ENCODE data around the gene CAPN8.

CAPN8 gene

DNA sequence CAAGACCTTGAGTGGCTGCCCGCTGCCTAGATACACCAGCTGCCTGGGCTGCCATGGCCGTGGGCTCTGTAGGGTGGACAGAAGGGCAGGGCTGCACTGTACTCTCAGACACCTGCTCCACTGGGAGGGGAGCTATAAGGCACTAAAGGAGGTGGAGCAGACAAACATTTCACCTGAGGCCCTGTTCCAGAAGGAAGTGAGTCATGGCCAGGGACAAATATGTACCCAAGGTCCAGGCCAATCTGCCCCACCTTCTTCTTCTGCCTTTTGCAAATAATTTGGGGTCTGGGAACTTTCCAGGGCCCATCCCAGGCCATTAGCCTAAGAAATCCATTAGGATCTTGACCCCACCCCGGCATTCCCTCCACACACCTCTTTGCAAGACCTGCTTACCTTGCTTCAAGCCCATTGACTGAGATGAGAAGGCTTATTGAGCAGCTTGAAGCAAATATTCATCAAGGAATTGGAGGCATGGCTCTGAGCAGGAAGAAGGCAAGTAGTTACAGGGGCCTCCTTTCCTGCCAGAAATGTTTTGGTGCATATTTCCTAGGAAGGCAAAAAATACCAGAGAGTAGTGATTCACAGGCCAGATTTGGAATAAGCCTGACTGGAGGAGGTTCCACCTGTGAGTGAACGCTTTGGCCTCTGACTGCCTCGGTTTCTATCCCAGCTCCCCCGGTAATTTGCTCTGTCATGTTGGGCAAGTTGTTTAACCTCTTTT is at the start of gene CAPN8:
TSS of gene CAPN8 (minus strand) at position 110 of the 721 bp plus-strand sequence. CDS start at position 55, 55 bp downstream.
- no peaks in the 10 kb centered on the region for H3K36me3 ChIP-seq
- H3K9me3 ChIP-seq (replicated peaks in 1 of 11), result no peaks in the 10 kb centered on the region
- H3K9ac ChIP-seq, result no peak within 1 kb of the TSS
- H3K4me3 ChIP-seq, result no peak within 1 kb of the TSS
- no peak within 1 kb of the TSS for H3K27ac ChIP-seq
- H3K27me3 ChIP-seq, result no peaks in the 10 kb centered on the region
- H4K20me1 ChIP-seq, result no peaks in the 10 kb centered on the region
- no peak within 1 kb of the TSS for H3K4me2 ChIP-seq
- peaks cover 0 to 16% (median 12%) of the 10 kb centered on the region in 10 experiments; a peak in 18 of 20 replicates for H3K4me1 ChIP-seq
- no peak for TF ChIP-seq Cebpa-rat (IDR thresholded peaks at IDR 0.05)

DNA sequence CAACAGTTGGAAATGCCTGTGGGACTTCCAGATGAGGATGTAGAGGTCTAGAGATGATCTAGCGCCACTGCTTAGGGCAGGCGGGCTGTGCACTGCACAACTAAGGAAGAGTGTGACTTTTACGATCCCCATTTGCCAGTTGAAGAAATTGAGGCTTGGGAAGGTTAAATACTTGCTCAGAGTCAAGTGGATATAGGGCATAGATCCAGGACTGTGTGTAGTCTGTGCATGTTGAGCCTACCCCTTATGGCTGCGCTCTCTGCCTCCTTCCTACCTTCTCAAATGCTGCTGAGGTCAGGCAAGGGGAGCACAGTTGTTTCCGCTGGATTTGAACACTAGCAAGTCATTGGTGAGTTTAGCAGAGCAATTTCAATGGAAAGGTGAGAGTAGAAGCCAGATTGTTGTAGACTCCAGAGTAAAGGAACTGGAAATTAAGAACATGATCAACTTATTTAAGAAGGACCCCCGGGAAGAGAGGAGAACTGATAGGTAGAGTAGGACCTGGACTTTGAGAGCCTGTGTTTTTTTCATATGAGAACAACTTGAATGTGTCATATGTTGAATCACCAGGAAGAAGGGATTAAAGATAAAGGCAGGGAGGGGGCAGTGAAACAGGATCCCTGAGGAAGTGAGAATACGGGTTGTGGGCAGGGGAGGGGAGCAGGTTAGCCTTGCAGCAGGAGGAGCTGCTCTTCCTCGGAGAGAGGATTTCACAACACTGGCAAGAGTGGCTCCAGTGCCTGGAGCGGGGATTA is 49.5 kb upstream of the CAPN8 start:
- peak in 4 of 11 experiments; percentile 7 to 54 (median 28); a peak in 4 of 22 replicates for TF ChIP-seq Cebpa-rat (IDR thresholded peaks at IDR 0.05)
- Histone ChIP-seq H4K20me1 (peaks cover 0 to 39% (median 17%) of the 10 kb centered on the region in 11 experiments; a peak in 11 of 22 replicates), H3K4me1 (peaks cover 31 to 62% (median 56%) of the 10 kb centered on the region in 10 experiments), H3K4me3 (peak overlapping the region in 3 of 10 experiments; percentile 3 to 25 (median 21); a peak in 5 of 20 replicates), H3K9me3 (replicated peaks in 1 of 11) (no peaks in the 10 kb centered on the region), H3K4me2 (peak overlapping the region in 10 of 11 experiments; percentile 19 to 97 (median 90); a peak in 20 of 22 replicates), H3K27ac (peak overlapping the region in 3 of 11 experiments; percentile 19 to 43 (median 29); a peak in 3 of 22 replicates), H3K36me3 (peaks cover 18 to 29% (median 24%) of the 10 kb centered on the region in 11 experiments), H3K9ac (peak overlapping the region in 5 of 11 experiments; percentile 10 to 48 (median 30); a peak in 5 of 22 replicates), H3K27me3 (no peaks in the 10 kb centered on the region)

DNA sequence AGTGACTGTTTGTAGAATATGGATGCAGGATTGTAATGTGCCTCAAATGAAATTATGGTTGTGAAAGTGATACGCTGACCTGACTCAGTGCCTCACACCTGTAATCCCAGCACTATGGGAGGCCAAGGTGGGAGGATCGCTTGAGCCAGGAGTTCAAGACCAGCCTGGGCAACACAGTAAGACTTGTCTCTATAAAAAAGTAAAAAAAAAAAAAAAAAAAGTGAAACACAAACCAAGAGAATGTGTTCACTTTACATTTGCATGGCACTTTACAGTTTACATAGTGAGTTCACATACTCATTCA is 48.9 kb upstream of the CAPN8 start:
- Histone ChIP-seq H3K27ac (no peak overlapping the region), H3K4me2 (peak overlapping the region; percentile 72 to 98 (median 92); a peak in 18 of 22 replicates), H3K4me1 (peaks cover 31 to 62% (median 56%) of the 10 kb centered on the region in 10 experiments)

DNA sequence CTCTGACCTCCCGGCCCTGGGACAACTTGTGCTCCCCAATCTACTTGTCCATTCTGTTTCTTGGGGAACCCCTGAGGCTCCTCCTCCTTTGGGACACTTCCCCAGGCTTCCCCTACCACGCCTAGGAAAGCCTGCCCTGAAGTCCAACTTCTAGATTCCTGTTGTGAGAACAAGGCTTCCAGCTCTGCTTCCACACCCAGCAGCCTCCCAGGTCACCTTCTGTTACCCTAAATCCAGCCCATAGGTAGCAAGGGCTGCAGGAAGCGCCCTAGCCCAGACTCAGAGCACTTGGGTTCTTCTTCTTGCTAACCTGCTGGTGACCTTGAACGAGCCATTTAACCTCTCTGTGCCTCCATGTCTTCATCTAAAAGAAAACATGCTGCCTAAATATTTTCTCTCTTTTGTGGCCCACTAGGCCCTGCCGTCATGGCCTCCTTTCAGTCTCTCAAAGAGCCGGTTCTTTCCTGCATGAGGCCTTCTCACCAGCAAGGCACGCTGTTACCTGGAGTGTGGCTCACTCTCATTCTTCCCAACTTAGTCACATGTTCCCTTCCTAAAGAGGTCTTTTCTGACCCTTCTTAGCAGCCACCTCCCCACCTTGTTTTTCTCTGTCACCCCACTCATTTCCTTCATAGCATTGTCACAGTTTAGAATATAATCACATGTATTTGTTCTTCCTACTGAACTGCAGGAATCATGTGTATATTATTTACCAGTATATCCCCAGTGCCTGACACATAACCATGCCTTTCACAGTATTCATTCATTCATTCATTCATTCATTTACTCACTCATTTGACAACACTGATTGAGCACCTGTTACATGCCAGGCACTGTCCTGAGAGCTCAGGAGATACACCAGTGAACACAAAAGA is 48.3 kb upstream of the CAPN8 start:
- peaks cover 0 to 39% (median 17%) of the 10 kb centered on the region in 11 experiments; a peak in 11 of 22 replicates for H4K20me1 ChIP-seq
- peaks cover 5 to 17% (median 11%) of the 10 kb centered on the region in 11 experiments for H3K36me3 ChIP-seq
- peak overlapping the region; percentile 81 to 98 (median 93) for H3K4me2 ChIP-seq
- no peaks in the 10 kb centered on the region for H3K27me3 ChIP-seq
- H3K27ac ChIP-seq, result peak overlapping the region in 7 of 11 experiments; percentile 82 to 95 (median 89); a peak in 12 of 22 replicates
- no peaks in the 10 kb centered on the region for H3K9me3 ChIP-seq (replicated peaks in 1 of 11)
- peaks cover 35 to 67% (median 56%) of the 10 kb centered on the region in 10 experiments for H3K4me1 ChIP-seq
- peak overlapping the region; percentile 71 to 88 (median 82) for H3K4me3 ChIP-seq
- no peak for TF ChIP-seq Cebpa-rat (IDR thresholded peaks at IDR 0.05)
- peak overlapping the region; percentile 80 to 97 (median 90) for H3K9ac ChIP-seq

More for the DNA sequence above, 48.9 kb upstream of the CAPN8 start:
- H3K9ac ChIP-seq, result peak overlapping the region in 2 of 11 experiments; percentile 39 to 48; a peak in 2 of 22 replicates
- H3K27me3 ChIP-seq, result no peaks in the 10 kb centered on the region
- no peaks in the 10 kb centered on the region for H3K9me3 ChIP-seq (replicated peaks in 1 of 11)
- H3K4me3 ChIP-seq, result no peak overlapping the region; a peak in 1 of 20 replicates
- peaks cover 11 to 23% (median 17%) of the 10 kb centered on the region in 11 experiments for H3K36me3 ChIP-seq
- peaks cover 0 to 39% (median 17%) of the 10 kb centered on the region in 11 experiments; a peak in 11 of 22 replicates for H4K20me1 ChIP-seq
- no peak for TF ChIP-seq Cebpa-rat (IDR thresholded peaks at IDR 0.05)

DNA sequence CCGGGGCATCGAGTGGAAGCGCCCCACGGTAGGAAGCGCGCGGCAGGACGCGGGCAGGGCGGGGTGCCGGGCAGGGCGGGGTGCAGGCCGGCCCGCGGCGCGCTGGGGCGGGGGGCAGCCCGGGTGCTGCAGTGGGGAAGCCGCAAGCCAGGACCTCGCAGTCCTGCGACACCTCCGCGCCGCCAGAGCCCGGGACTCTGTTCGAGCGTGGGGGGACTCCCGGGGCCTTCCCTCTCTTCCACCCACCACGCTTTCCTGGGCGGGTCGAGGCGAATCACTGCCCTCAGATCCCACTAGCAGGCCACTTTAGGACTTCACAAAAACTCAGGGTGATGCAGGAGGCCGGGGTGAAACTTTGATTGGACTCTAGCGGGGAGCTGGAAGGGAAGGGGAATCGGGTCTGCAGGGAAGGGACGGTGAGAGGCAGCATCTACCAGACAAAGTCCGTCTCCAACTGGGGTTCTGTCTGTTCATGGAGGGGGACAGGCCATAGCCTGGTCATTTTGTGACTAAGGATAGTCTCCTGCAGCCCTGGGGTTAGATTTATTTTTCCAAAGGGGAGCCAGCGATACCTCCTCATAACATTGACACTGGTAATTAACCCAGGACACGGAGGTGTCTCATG is 47.5 kb upstream of the CAPN8 start:
- TF ChIP-seq Cebpa-rat (IDR thresholded peaks at IDR 0.05), result no peak
- Histone ChIP-seq H3K27me3 (no peaks in the 10 kb centered on the region), H3K36me3 (peaks cover 0 to 8% (median 5%) of the 10 kb centered on the region in 11 experiments; a peak in 11 of 22 replicates), H3K9ac (peak overlapping the region; percentile 80 to 97 (median 90)), H3K9me3 (replicated peaks in 1 of 11) (no peaks in the 10 kb centered on the region), H3K4me1 (peaks cover 36 to 61% (median 52%) of the 10 kb centered on the region in 10 experiments), H4K20me1 (peaks cover 0 to 34% (median 17%) of the 10 kb centered on the region in 11 experiments; a peak in 11 of 22 replicates), H3K4me2 (peak overlapping the region; percentile 81 to 98 (median 93)), H3K27ac (peak overlapping the region; percentile 74 to 95 (median 88)), H3K4me3 (peak overlapping the region; percentile 71 to 88 (median 82))

DNA sequence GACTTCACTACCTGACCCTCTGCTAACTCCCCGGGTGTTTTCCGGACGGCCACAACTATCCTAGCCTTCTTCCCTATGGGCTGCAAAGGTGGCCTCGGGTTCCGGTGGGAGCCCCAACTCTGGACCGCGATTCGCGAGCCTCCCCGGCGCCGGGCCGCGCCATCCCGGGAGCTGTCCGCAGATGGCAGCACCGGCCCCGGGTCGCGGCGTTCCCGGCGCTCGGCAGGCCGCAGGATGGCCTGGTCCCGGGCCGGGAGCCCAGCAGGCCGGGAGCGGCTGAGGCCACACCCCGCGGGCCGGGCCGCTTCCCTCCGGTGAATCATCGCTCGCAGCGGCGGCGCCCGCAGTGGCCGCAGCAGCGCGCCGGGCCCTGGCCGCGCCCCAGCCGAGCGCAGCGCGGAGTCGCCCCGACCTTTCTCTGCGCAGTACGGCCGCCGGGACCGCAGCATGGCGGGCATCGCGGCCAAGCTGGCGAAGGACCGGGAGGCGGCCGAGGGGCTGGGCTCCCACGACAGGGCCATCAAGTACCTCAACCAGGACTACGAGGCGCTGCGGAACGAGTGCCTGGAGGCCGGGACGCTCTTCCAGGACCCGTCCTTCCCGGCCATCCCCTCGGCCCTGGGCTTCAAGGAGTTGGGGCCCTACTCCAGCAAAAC is 46.8 kb upstream of the CAPN8 start, which contains the start of gene CAPN2:
TSS of gene CAPN2 (plus strand) at position 346 of the 656 bp plus-strand sequence. CDS start at position 448, 102 bp downstream.
- Histone ChIP-seq H3K27ac (peak within 1 kb of the TSS; percentile 74 to 95 (median 88)), H4K20me1 (peaks cover 0 to 29% (median 15%) of the 10 kb centered on the region in 11 experiments; a peak in 12 of 22 replicates), H3K4me1 (peaks cover 36 to 61% (median 48%) of the 10 kb centered on the region in 10 experiments), H3K27me3 (no peaks in the 10 kb centered on the region), H3K4me2 (peak within 1 kb of the TSS; percentile 81 to 98 (median 93)), H3K4me3 (peak within 1 kb of the TSS; percentile 71 to 88 (median 82)), H3K9me3 (replicated peaks in 1 of 11) (no peaks in the 10 kb centered on the region), H3K36me3 (peaks cover 0 to 3% (median 0%) of the 10 kb centered on the region in 11 experiments; a peak in 3 of 22 replicates), H3K9ac (peak within 1 kb of the TSS; percentile 80 to 97 (median 90))
- no peak for TF ChIP-seq Cebpa-rat (IDR thresholded peaks at IDR 0.05)

DNA sequence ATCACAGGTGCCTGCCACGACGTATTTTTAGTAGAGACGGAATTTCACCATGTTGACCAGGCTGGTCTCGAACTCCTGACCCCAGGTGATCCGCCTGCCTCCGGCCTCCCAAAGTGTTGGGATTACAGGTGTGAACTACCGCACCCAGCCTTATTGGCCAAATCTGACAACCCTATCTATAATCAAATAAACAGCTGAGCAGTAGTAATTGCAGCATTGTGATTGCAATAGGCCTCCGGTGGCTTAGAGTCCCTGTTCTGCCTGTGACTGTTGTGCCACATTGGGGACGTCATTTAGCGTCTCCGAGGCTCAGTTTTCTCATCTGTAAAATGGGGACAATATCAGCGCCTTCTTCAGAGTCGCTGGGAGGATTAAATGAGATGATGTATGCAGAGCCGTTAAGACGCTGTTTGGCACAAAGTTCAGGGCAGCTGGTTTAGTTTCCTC is 46.3 kb upstream of the CAPN8 start:
- H3K9me3 ChIP-seq (replicated peaks in 1 of 11), result no peaks in the 10 kb centered on the region
- H3K9ac ChIP-seq, result peak overlapping the region; percentile 80 to 97 (median 90); a peak in 20 of 22 replicates
- peak overlapping the region in 10 of 11 experiments; percentile 74 to 95 (median 88); a peak in 16 of 22 replicates for H3K27ac ChIP-seq
- peak overlapping the region; percentile 71 to 88 (median 82); a peak in 18 of 20 replicates for H3K4me3 ChIP-seq
- peaks cover 0 to 29% (median 9%) of the 10 kb centered on the region in 11 experiments; a peak in 11 of 22 replicates for H4K20me1 ChIP-seq
- TF ChIP-seq Cebpa-rat (IDR thresholded peaks at IDR 0.05), result no peak
- H3K36me3 ChIP-seq, result no peaks in the 10 kb centered on the region
- H3K4me2 ChIP-seq, result peak overlapping the region; percentile 81 to 98 (median 93)
- no peaks in the 10 kb centered on the region for H3K27me3 ChIP-seq
- H3K4me1 ChIP-seq, result peaks cover 36 to 61% (median 44%) of the 10 kb centered on the region in 10 experiments

Data from BLaER1 treated with 17β-estradiol and CSF1 and Interleukin-3, amounts not matched to agents 10 nM and 100 nM (cell line).